RKO (cell line): ENCODE measurements around the gene ISCA2.
"Not testable (repeated sequence)": the region's sequence is repeated elsewhere in the genome, so short reads cannot be mapped to it uniquely, and the experiment has no call there.

Experiments
- DNase-seq: peaks from one replicate; pipeline ENCODE4 v3.0.0-alpha.2; 2016; ENCODE audit warnings: low spot score

ISCA2 gene

DNA sequence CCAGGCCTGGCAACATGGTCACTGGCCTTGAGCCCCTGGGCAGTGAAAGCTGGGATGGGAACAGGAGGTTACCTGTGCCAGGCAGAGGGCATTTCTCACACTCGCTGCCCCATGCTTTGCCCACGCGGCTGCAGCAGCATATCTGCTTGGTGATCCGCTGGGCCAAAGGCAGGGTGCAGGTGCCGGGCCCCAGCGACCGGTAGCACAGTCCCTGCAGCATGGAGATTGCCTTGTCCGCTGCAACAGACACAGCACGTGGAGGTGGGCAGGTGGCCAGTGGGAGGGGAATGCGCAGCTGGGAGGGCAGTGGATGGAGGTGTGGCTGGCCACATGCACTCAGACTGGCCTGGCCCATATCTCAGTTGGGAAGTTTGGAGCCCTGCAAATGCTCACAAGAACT is 35.3 kb downstream of the ISCA2 start:
- DNase-seq: no peak

DNA sequence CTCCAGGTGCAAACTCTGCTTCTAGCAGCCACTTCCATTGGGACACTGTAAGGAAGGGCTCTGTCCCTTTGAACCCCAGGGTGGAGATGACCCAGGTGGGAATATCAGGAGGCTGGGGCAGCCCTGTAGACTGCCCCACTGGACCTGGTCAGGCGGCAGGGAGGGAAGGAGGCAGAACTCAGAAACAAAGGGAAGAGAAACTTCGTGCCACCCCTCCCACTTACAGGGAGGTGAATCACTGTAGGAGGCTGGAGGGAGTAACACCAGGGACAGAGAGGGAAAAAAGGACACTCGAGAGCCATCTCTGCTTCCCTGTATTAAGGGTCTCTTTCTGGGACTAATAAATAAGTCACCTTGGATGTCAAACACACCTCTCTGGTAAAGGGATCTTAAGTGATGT is 37.4 kb downstream of the ISCA2 start:
- DNase-seq: no peak

DNA sequence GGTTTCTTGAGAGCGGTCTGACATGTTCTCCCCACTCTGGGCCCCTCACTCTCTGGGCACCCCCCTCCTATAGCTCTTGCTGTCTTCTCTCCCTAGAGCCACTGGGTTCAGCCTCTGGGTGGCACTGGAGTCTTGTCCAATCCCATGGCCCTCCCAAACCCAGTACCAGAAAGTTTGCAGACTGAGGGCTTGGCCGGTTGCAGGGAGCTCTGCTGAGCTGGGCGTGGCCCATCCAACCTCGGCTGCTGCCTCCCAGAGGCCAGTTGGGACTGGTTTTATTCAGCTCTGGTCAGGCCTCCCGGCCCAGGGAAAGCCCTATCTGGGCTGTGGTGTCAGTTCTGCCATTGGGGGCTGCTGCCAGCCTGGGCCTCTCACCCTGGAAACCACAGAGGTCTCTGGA is 37.9 kb downstream of the ISCA2 start:
- DNase-seq: no peak

DNA sequence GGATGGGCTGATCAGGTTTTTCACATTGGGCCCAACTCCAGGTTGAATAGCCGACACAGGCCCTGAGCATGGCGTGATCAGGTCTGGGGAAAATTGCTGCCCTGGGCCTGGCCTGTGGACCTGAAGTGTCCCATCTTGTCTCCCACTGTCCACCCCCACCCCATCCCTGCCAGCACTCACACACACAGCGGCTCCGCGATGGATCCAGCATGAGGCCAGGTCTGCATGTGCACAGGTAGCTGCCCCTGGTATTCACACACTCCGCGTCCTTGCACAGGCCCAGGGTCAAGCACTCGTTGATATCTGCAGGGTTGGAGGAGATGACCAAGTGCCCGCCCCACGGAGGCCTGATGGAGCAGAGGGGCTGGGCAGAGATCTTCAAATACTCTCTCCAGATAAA is 38.7 kb downstream of the ISCA2 start:
- DNase-seq: no peak

DNA sequence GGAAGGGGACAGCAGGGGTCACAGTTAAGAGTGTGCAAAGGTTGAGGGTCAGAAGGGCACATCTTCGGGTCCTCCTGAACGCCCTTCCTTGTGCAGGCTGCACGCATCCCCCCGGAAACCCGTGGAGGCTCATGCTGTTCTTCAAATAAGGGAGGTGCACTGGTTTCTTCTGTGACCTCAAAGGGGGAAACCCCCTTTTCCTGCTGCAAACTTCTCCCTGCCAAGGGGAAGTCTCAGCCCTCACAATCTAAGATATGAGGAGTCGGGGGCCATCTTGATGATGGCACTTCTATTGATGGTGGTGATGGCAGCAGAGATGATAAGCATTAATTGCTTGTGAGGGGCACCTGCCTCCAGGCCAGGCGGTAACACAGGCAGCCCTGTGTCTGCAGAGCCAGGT is 40.0 kb downstream of the ISCA2 start:
- no peak for DNase-seq

DNA sequence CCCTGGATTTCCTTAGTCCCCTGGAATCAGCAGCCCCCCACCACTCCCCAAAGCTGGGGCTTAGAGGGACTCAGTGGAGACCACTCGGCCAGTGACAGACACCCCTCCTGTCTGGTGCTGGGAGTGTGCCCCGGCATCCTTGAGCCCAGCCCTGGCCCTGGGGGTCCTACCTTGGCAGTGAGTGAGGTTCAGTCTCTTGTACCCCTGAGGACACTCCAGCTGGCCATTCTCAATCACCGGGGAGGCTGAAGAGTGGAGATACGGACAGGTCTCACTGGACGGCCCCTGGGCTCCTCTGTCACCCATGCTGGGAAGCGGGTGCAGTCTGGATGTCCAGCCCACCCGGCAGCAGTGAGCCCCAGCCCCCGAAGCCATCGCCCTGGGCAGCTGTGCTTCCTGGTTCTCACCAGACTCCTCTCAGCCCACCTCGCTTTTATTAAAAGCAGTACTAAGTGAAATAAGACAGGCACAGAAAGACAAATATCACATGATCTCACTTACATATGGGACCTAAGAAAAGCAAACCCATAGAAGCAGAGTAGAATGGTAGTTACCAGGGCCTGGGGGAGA is 42.3 kb downstream of the ISCA2 start:
- no peak for DNase-seq

DNA sequence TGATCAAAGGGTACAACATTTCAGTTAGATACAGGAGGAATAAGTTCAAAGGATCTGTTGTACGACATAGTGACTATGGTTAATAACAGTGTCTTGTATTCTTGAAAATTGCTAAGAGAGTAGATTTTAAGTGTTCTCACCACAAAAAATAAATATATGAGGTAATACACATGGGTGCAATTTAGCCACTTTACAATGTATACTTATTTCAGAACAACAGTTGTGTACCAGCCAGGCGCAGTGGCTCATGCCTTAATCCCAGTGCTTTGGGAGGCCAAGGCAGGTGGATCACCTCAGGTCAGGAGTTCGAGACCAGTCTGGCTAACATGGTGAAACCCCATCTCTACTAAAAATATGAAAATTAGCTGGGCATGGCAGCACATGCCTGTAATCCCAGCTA is 42.8 kb downstream of the ISCA2 start:
- DNase-seq: not testable (repeated sequence)

DNA sequence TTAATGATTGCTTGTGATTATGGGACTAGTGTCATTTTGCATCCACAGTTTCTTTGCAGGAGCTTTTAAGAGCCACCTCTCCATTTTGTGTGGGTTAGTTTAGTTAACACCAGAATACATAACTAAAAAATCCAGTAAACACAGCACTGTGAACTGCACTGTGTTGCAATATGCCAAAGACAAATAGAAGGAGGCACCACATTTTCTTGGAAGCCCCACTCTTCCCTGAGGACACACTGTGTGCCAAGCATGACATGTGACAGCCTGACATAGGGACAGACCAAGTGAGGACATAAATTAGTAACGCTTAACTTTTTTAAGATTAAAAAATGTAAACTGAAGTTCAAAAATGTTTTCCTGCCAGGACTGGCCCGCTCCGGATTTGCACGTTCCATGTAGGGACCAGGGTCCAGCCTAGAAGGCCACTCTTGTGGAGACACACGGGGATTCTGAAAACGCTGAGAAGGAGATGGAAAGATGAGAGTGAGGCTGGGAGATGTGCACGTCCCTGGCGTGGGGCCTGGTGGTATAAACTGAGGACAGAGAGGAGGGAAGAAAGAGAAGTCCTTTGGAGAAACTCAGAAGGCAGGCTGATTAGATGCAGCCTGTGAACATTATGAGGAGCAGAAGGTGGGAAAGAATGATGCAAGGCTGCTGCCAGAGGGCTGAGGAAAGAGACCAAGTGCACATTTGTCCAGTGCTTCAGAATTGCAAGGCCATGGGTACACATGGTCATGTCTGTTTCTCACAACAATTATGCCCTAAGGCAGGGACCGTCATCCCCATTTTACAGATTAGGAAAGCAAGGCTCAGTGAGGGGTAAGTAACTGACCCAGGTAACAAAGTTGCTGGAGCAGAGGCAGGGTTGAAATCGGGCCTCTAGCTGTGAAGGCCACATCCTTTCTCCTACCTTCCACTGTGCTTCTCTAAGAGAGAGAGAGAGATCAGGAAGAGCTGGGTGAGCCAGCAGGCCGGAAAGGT is 45.1 kb downstream of the ISCA2 start:
- no peak for DNase-seq

DNA sequence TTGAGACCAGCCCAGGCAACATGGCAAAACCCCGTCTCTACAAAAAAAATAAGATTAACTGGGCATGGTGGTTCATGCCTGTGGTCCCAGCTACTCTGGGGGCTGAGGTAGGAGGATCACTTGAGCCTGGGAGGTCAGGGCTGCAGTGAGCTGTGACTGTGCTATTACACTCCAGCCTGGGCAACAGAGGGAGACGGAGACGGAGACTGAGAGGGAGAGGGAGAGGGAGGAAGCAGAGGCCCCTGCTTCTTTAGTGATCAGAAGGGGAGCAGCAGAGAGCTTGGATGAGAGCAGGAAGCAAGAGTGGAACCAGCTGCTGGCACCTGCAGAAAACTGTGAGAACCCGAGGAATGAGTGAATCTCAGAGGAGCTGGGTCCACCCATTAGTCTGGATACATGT is 45.9 kb downstream of the ISCA2 start:
- no peak for DNase-seq

DNA sequence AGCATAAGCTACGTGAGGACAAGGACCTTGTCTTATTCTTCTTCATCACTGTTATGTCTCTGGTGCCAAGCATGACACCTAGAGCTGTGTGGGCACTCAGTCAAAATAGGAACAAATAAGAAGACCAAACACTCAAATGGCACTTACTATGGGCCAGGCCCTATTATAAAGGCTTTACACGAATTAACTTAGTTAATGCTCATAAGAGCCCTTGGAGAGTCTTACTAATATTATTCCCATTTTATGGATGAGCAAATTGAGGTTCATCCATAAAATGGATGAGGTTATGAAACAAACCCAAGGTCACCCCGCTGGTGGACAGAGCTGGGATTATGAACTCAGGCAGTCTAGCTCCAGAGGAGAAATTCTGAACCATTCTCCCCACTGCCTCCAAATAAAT is 47.7 kb downstream of the ISCA2 start:
- no peak for DNase-seq

DNA sequence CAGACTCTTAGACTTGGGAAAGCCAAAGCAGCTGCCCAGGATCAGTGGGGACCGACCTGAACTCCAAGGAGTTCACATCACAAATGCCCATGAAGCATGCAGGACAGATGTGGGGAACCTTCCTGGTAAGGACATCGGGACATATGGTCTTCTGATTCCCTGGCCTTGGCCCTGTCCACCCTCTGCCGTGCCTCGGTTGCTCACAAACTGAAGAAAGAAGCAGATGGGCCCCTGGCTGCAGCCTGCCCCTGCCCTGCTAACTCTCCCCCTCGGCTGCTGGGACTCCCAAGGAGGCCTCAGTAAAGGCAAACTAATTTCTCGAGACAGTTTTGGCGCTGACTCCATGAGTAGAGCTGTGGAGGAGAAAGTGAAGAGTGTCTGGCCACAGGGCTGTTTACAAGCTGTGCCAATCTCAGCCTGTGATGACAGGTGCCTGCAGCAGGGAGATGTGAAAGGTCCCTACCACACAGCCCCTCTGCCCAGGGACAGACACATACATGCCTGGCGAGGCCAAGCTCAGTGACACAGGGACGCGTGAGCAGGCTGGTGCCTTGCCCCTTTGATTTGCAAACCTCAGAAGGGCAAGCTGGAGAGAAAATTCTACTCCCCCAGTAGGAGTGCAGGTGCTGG is 48.6 kb downstream of the ISCA2 start:
- no peak for DNase-seq

DNA sequence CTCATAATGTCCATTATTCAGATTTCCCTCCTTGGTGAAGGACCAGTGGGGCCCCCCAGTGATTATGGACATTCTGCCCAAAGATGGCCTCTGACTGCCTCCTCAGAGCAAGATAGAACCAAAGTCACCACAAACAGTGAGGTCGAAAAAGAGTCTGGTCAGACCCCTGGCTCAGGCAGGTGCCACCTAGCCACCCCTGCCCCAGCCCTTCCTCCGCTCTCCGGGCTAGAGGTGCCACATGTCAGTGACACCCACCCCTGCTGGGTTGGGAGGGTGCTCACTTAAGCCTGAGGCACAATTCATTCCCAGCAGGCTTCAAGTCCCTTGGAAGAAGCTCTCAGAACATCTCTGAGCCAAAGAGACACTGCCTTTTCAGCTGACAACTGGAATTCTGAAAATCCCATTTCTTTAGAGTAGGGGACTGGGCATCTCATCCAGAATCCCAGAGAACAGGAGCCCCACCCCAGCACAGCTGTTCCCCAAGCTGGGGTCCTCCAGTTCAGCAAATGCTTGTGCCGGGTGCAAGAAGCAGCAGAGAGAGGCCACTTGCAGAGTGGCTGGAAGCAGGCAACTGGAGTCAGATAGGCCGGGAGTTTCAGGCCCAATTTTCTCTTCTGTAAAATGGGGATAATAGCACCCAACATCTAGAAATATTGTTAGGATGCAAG is 50.3 kb downstream of the ISCA2 start:
- DNase-seq: no peak

DNA sequence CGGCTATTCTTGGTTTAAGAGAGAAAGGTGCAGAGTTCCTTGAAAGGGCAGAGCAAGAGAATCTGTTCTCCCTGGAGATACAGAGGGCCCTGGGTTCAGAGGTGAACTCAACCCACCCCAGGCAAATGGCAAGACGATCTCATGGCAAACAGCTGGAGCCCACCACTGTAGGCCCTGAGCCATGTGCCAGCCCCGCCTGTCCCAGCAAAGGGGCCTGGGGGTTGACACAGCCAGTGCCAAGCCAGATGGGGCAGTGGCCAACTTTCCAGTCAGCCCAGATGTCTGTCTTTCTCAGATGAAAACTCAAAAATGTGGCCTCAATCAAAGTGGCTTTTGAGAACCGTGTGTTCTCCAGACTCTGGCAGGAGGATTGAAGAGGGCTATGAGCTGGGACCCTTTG is 51.8 kb downstream of the ISCA2 start:
- no peak for DNase-seq

DNA sequence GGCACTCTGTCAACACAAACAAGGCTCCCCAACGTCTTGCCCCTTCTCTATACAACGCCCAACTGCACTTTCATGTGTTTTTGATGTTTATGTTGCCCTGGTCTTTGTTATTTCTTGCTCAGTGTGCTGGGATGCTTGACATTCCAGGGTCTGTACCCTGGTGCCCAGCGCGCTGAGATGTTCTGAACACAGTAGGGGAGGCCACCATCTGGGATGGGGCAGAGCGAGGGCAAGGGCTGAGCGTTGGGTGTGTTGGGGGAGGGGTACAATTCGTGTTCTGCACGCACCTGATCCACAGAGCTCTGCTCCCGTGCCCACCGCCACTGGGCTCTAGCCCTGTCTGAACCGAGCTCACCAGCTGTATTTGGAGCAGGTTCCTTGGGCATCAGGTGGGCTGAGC is 52.9 kb downstream of the ISCA2 start:
- DNase-seq: no peak
